ENCODE data around the gene PCDHA11. TPM values are rescaled to one million over a fixed set of nuclear protein-coding genes. Genes with fewer than 3 reads are reported as not detected.

PCDHA11 gene
- total and polyA plus RNA-seq, 8 donors = 0.03 to 1.1 (median 0.32) TPM; not detected in 4

DNA sequence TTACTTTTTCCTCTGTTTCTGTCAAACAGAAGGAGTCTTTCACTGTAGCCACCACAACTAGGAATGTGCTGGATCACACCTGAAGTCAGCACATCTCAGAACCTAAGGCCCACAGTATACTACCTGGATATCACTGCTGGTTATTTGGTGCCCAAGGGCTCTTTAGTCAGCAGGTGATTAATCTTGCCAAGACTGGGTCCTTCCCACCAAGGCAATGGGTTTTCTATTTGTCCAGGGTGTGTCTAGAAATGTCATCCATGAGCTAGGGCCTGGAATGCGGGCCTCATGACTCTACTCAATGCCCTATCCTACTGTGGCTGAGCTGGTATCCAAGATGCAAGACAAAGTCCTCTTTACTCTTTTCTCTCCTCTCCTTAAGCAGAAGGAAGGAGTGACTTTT, 47.6 kb downstream of the PCDHA11 start:
- TF ChIP-seq POLR2A (IDR thresholded peaks at IDR 0.05) (no peak), EP300 (IDR thresholded peaks at IDR 0.05) (no peak), POLR2AphosphoS5 (IDR thresholded peaks at IDR 0.05) (no peak)
- TF ChIP-seq, protein P1, sequence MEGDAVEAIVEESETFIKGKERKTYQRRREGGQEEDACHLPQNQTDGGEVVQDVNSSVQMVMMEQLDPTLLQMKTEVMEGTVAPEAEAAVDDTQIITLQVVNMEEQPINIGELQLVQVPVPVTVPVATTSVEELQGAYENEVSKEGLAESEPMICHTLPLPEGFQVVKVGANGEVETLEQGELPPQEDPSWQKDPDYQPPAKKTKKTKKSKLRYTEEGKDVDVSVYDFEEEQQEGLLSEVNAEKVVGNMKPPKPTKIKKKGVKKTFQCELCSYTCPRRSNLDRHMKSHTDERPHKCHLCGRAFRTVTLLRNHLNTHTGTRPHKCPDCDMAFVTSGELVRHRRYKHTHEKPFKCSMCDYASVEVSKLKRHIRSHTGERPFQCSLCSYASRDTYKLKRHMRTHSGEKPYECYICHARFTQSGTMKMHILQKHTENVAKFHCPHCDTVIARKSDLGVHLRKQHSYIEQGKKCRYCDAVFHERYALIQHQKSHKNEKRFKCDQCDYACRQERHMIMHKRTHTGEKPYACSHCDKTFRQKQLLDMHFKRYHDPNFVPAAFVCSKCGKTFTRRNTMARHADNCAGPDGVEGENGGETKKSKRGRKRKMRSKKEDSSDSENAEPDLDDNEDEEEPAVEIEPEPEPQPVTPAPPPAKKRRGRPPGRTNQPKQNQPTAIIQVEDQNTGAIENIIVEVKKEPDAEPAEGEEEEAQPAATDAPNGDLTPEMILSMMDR (IDR thresholded peaks at IDR 0.05) = no peak
- DNase-seq = no peak
- Histone ChIP-seq H3K27ac (no peak overlapping the region), H3K4me3 (no peak overlapping the region), H3K9me3 (peaks cover 0 to 33% (median 14%) of the 10 kb centered on the region in 4 donors), H3K36me3 (no peaks in the 10 kb centered on the region), H3K27me3 (no peaks in the 10 kb centered on the region), H3K4me1 (no peaks in the 10 kb centered on the region)
- intact Hi-C loops (cut with DNase I; ENCODE audit: low total_unique reads) = no loop called here
- WGBS, 5 donors = 62 to 88% (median 72%) methylated on average over 1 of the region's 1 CpG

Other genes with a start within 250 kb of the PCDHA11 start
- 10 to 100 TPM in 4 of 5 donors, 1 to 10 TPM in 1; 8.5 to 99.8 (median 23.9) TPM for gene CD14, start 235.8 kb upstream of the PCDHA11 start, total RNA-seq
- gene CD14, start 235.8 kb upstream of the PCDHA11 start, polyA plus RNA-seq = 10 to 100 TPM; 17.0 to 45.6 (median 35.0) TPM
- gene TMCO6, start 229.5 kb upstream of the PCDHA11 start, total RNA-seq = 10 to 100 TPM in 2 of 5 donors, 1 to 10 TPM in 3; 4.0 to 40.8 (median 7.0) TPM
- gene TMCO6, start 229.5 kb upstream of the PCDHA11 start, polyA plus RNA-seq = 10 to 100 TPM in 1 of 3 donors, 1 to 10 TPM in 2; 6.8 to 15.5 (median 7.9) TPM
- gene NDUFA2, start 221.3 kb upstream of the PCDHA11 start, total RNA-seq = 100 to 1,000 TPM in 1 of 5 donors, 10 to 100 TPM in 4; 28.6 to 171 (median 42.3) TPM
- gene NDUFA2, start 221.3 kb upstream of the PCDHA11 start, polyA plus RNA-seq = 100 to 1,000 TPM; 266 to 271 (median 271) TPM
- gene IK, start 221.1 kb upstream of the PCDHA11 start, total RNA-seq = 100 to 1,000 TPM in 1 of 5 donors, 10 to 100 TPM in 4; 69.4 to 155 (median 73.3) TPM
- 10 to 100 TPM; 53.1 to 68.7 (median 61.4) TPM for gene IK, start 221.1 kb upstream of the PCDHA11 start, polyA plus RNA-seq
- gene WDR55, start 204.1 kb upstream of the PCDHA11 start, total RNA-seq = 10 to 100 TPM; 20.7 to 51.0 (median 31.0) TPM
- 10 to 100 TPM; 13.8 to 19.6 (median 17.8) TPM for gene WDR55, start 204.1 kb upstream of the PCDHA11 start, polyA plus RNA-seq
- gene DND1, start 195.4 kb upstream of the PCDHA11 start, total RNA-seq = 1 to 10 TPM in 2 of 5 donors, not detected in 3; 1.4 to 6.4 TPM
- gene DND1, start 195.4 kb upstream of the PCDHA11 start, polyA plus RNA-seq = 1 to 10 TPM in 1 of 3 donors, under 1 TPM in 1, not detected in 1; 0.50 to 1.5 TPM
- 100 to 1,000 TPM in 1 of 5 donors, 10 to 100 TPM in 4; 22.9 to 117 (median 50.3) TPM for gene HARS1, start 177.6 kb upstream of the PCDHA11 start, total RNA-seq
- 10 to 100 TPM; 46.1 to 53.4 (median 51.3) TPM for gene HARS1, start 177.6 kb upstream of the PCDHA11 start, polyA plus RNA-seq
- 100 to 1,000 TPM in 1 of 5 donors, 10 to 100 TPM in 4; 37.5 to 155 (median 58.5) TPM for gene HARS2, start 177.5 kb upstream of the PCDHA11 start, total RNA-seq
- 10 to 100 TPM; 13.1 to 17.9 (median 17.4) TPM for gene HARS2, start 177.5 kb upstream of the PCDHA11 start, polyA plus RNA-seq
- gene ZMAT2, start 168.5 kb upstream of the PCDHA11 start, total RNA-seq = 100 to 1,000 TPM in 1 of 5 donors, 10 to 100 TPM in 4; 30.7 to 143 (median 44.8) TPM
- gene ZMAT2, start 168.5 kb upstream of the PCDHA11 start, polyA plus RNA-seq = 10 to 100 TPM; 48.9 to 90.6 (median 58.2) TPM
- under 1 TPM in 1 of 5 donors, not detected in 4; 0.37 TPM for gene PCDHA1, start 82.8 kb upstream of the PCDHA11 start, total RNA-seq
- gene PCDHA1, start 82.8 kb upstream of the PCDHA11 start, polyA plus RNA-seq = not detected
- gene PCDHA2, start 74.1 kb upstream of the PCDHA11 start, total RNA-seq = 1 to 10 TPM in 1 of 5 donors, under 1 TPM in 1, not detected in 3; 0.55 to 1.7 TPM
- not detected for gene PCDHA2, start 74.1 kb upstream of the PCDHA11 start, polyA plus RNA-seq
- gene PCDHA3, start 67.9 kb upstream of the PCDHA11 start, total RNA-seq = 1 to 10 TPM in 1 of 5 donors, under 1 TPM in 2, not detected in 2; under 0.01 to 1.2 (median 0.55) TPM
- gene PCDHA3, start 67.9 kb upstream of the PCDHA11 start, polyA plus RNA-seq = under 1 TPM in 2 of 3 donors, not detected in 1; 0.06 to 0.08 TPM
- 1 to 10 TPM in 4 of 5 donors, not detected in 1; 1.0 to 2.6 (median 1.5) TPM for gene PCDHA4, start 61.9 kb upstream of the PCDHA11 start, total RNA-seq
- under 1 TPM in 2 of 3 donors, not detected in 1; 0.08 to 0.25 TPM for gene PCDHA4, start 61.9 kb upstream of the PCDHA11 start, polyA plus RNA-seq
- 10 to 100 TPM in 1 of 5 donors, not detected in 4; 21.9 TPM for gene PCDHA5, start 47.3 kb upstream of the PCDHA11 start, total RNA-seq
- under 1 TPM in 2 of 3 donors, not detected in 1; 0.12 to 0.13 TPM for gene PCDHA5, start 47.3 kb upstream of the PCDHA11 start, polyA plus RNA-seq
- gene PCDHA6, start 41.0 kb upstream of the PCDHA11 start, total RNA-seq = 1 to 10 TPM in 1 of 5 donors, under 1 TPM in 2, not detected in 2; 0.14 to 1.2 (median 0.18) TPM
- gene PCDHA6, start 41.0 kb upstream of the PCDHA11 start, polyA plus RNA-seq = under 1 TPM in 2 of 3 donors, not detected in 1; 0.06 to 0.31 TPM
- 1 to 10 TPM in 1 of 5 donors, under 1 TPM in 1, not detected in 3; 0.92 to 1.4 TPM for gene PCDHA7, start 34.7 kb upstream of the PCDHA11 start, total RNA-seq
- gene PCDHA7, start 34.7 kb upstream of the PCDHA11 start, polyA plus RNA-seq = under 1 TPM in 1 of 3 donors, not detected in 2; 0.18 TPM
- under 1 TPM in 2 of 5 donors, not detected in 3; 0.18 to 0.29 TPM for gene PCDHA8, start 27.8 kb upstream of the PCDHA11 start, total RNA-seq
- not detected for gene PCDHA8, start 27.8 kb upstream of the PCDHA11 start, polyA plus RNA-seq
- gene PCDHA9, start 20.6 kb upstream of the PCDHA11 start, total RNA-seq = 1 to 10 TPM in 1 of 5 donors, under 1 TPM in 2, not detected in 2; 0.45 to 3.3 (median 0.73) TPM
- gene PCDHA9, start 20.6 kb upstream of the PCDHA11 start, polyA plus RNA-seq = under 1 TPM in 1 of 3 donors, not detected in 2; 0.03 TPM
- gene PCDHA10, start 13.1 kb upstream of the PCDHA11 start, total RNA-seq = 10 to 100 TPM in 2 of 5 donors, 1 to 10 TPM in 1, under 1 TPM in 2; under 0.01 to 26.3 (median 2.0) TPM
- under 1 TPM in 2 of 3 donors, not detected in 1; 0.03 to 0.12 TPM for gene PCDHA10, start 13.1 kb upstream of the PCDHA11 start, polyA plus RNA-seq
- gene PCDHA12, start 6.4 kb downstream of the PCDHA11 start, total RNA-seq = 1 to 10 TPM in 1 of 5 donors, under 1 TPM in 1, not detected in 3; 0.55 to 2.2 TPM
- gene PCDHA12, start 6.4 kb downstream of the PCDHA11 start, polyA plus RNA-seq = under 1 TPM in 1 of 3 donors, not detected in 2; 0.05 TPM
- gene PCDHA13, start 13.2 kb downstream of the PCDHA11 start, total RNA-seq = 1 to 10 TPM in 2 of 5 donors, under 1 TPM in 2, not detected in 1; 0.14 to 4.3 (median 1.2) TPM
- under 1 TPM in 1 of 3 donors, not detected in 2; 0.61 TPM for gene PCDHA13, start 13.2 kb downstream of the PCDHA11 start, polyA plus RNA-seq
- under 1 TPM in 1 of 5 donors, not detected in 4; 0.55 TPM for gene PCDHAC1, start 57.3 kb downstream of the PCDHA11 start, total RNA-seq
- gene PCDHAC1, start 57.3 kb downstream of the PCDHA11 start, polyA plus RNA-seq = under 1 TPM in 2 of 3 donors, not detected in 1; 0.03 to 0.15 TPM
- gene PCDHAC2, start 97.5 kb downstream of the PCDHA11 start, total RNA-seq = 1 to 10 TPM in 2 of 5 donors, under 1 TPM in 1, not detected in 2; 0.58 to 4.2 (median 2.6) TPM
- under 1 TPM in 2 of 3 donors, not detected in 1; 0.05 to 0.19 TPM for gene PCDHAC2, start 97.5 kb downstream of the PCDHA11 start, polyA plus RNA-seq
- gene PCDHB1, start 182.4 kb downstream of the PCDHA11 start, total RNA-seq = under 1 TPM in 2 of 5 donors, not detected in 3; under 0.01 to 0.37 TPM
- under 1 TPM in 1 of 3 donors, not detected in 2; 0.03 TPM for gene PCDHB1, start 182.4 kb downstream of the PCDHA11 start, polyA plus RNA-seq
- 1 to 10 TPM in 1 of 5 donors, under 1 TPM in 1, not detected in 3; 0.43 to 3.3 TPM for gene PCDHB2, start 225.7 kb downstream of the PCDHA11 start, total RNA-seq
- 1 to 10 TPM in 1 of 3 donors, under 1 TPM in 2; 0.53 to 1.3 (median 0.61) TPM for gene PCDHB2, start 225.7 kb downstream of the PCDHA11 start, polyA plus RNA-seq
- 1 to 10 TPM in 1 of 5 donors, not detected in 4; 3.7 TPM for gene PCDHB3, start 231.5 kb downstream of the PCDHA11 start, total RNA-seq
- gene PCDHB3, start 231.5 kb downstream of the PCDHA11 start, polyA plus RNA-seq = under 1 TPM; 0.15 to 0.46 (median 0.31) TPM